ENCODE measurements around the gene CCNG1. TPM values are rescaled to one million over a fixed set of nuclear protein-coding genes. Genes with fewer than 3 reads are reported as not detected.
"Not testable (repeated sequence)": the region's sequence is repeated elsewhere in the genome, so short reads cannot be mapped to it uniquely, and the experiment has no call there.

Gene CCNG1
- total RNA-seq, 1 donor from 2014 or later = 53.0 TPM

- intact Hi-C loops (cut with DNase I) = no loop called here
- no peak overlapping the region for H3K4me3 ChIP-seq
- no peak for DNase-seq (ENCODE audit: extremely low spot score in 2 of 2)
- no peaks in the 10 kb centered on the region for H3K9me3 ChIP-seq
- H3K27ac ChIP-seq = no peak overlapping the region
- TF ChIP-seq CTCF (IDR thresholded peaks at IDR 0.05) (no peak), POLR2AphosphoS5 (IDR thresholded peaks at IDR 0.05; ENCODE audit: insufficient read depth in 1 of 2, low read depth in 1 of 2) (no peak), POLR2A (IDR thresholded peaks at IDR 0.05) (no peak)
- peaks cover 0 to 43% of the 10 kb centered on the region in 2 donors for H3K36me3 ChIP-seq
- no peaks in the 10 kb centered on the region for H3K4me1 ChIP-seq
- H3K27me3 ChIP-seq = no peaks in the 10 kb centered on the region
These were observed 10.5 kb downstream of the CCNG1 start for GRCh38 chr5:163447875-163448274.

GRCh38 chr5:163448491-163448890 is 11.1 kb downstream of the CCNG1 start:
- intact Hi-C loops (cut with DNase I) = no loop called here
- H3K4me1 ChIP-seq = no peaks in the 10 kb centered on the region
- no peak overlapping the region for H3K4me3 ChIP-seq

GRCh38 chr5:163451489-163451888 is 14.1 kb downstream of the CCNG1 start:
- intact Hi-C loops (cut with DNase I) = loop anchor here (10.0 kb wide), 1 partner anchor 53 kb away; the partner anchor contains the start of gene MAT2B
- H3K36me3 ChIP-seq = peaks cover 0 to 11% of the 10 kb centered on the region in 2 donors
- H3K9me3 ChIP-seq = no peaks in the 10 kb centered on the region
- H3K4me1 ChIP-seq = no peaks in the 10 kb centered on the region
- DNase-seq (ENCODE audit: extremely low spot score in 2 of 2) = no peak
- no peak overlapping the region for H3K27ac ChIP-seq
- no peaks in the 10 kb centered on the region for H3K27me3 ChIP-seq
- TF ChIP-seq POLR2A (IDR thresholded peaks at IDR 0.05) = no peak
- no peak for TF ChIP-seq POLR2AphosphoS5 (IDR thresholded peaks at IDR 0.05; ENCODE audit: insufficient read depth in 1 of 2, low read depth in 1 of 2)
- TF ChIP-seq CTCF (IDR thresholded peaks at IDR 0.05) = no peak
- no peak overlapping the region for H3K4me3 ChIP-seq

More at GRCh38 chr5:163448491-163448890, 11.1 kb downstream of the CCNG1 start:
- Histone ChIP-seq H3K27me3 (no peaks in the 10 kb centered on the region), H3K9me3 (no peaks in the 10 kb centered on the region), H3K27ac (no peak overlapping the region), H3K36me3 (peaks cover 0 to 38% of the 10 kb centered on the region in 2 donors)
- TF ChIP-seq CTCF (IDR thresholded peaks at IDR 0.05) = no peak
- no peak for TF ChIP-seq POLR2AphosphoS5 (IDR thresholded peaks at IDR 0.05; ENCODE audit: insufficient read depth in 1 of 2, low read depth in 1 of 2)
- no peak for TF ChIP-seq POLR2A (IDR thresholded peaks at IDR 0.05)
- DNase-seq (ENCODE audit: extremely low spot score in 2 of 2) = no peak

GRCh38 chr5:163453705-163454104 is 16.3 kb downstream of the CCNG1 start:
- Histone ChIP-seq H3K9me3 (no peaks in the 10 kb centered on the region), H3K27ac (no peak overlapping the region), H3K4me1 (peaks cover 9% of the 10 kb centered on the region), H3K27me3 (no peaks in the 10 kb centered on the region), H3K36me3 (no peaks in the 10 kb centered on the region), H3K4me3 (no peak overlapping the region)
- DNase-seq (ENCODE audit: extremely low spot score in 2 of 2) = no peak
- intact Hi-C loops (cut with DNase I) = loop anchor here (10.0 kb wide), 1 partner anchor 51 kb away; the partner anchor contains the start of gene MAT2B
- TF ChIP-seq POLR2A (IDR thresholded peaks at IDR 0.05) (no peak), POLR2AphosphoS5 (IDR thresholded peaks at IDR 0.05; ENCODE audit: insufficient read depth in 1 of 2, low read depth in 1 of 2) (no peak), CTCF (IDR thresholded peaks at IDR 0.05) (no peak)

- intact Hi-C loops (cut with DNase I) = loop anchor here (10.0 kb wide), 1 partner anchor 49 kb away; the partner anchor contains the start of gene MAT2B
These were observed 18.0 kb downstream of the CCNG1 start for GRCh38 chr5:163455406-163455805.

More at GRCh38 chr5:163455406-163455805, 18.0 kb downstream of the CCNG1 start:
- DNase-seq (ENCODE audit: extremely low spot score in 2 of 2); H3K27ac ChIP-seq; H3K4me3 ChIP-seq; H3K9me3 ChIP-seq; H3K27me3 ChIP-seq; H3K36me3 ChIP-seq: not testable (repeated sequence)
- H3K4me1 ChIP-seq = peaks cover 16% of the 10 kb centered on the region
